Endothelial cell of umbilical vein (primary cell): Measurements from ENCODE around the gene ARHGAP15. TPM values are rescaled to one million over a fixed set of nuclear protein-coding genes. Genes with fewer than 3 reads are reported as not detected.

Experiments used
- BruUV-seq: library from RNA; stranded (reverse); fragments of 400-500 nt; replicated peaks from 2 replicates; lab custom pipeline; 2021; lab: Mats Ljungman, UMichigan
- CTCF ChIA-PET: fragments of 300-600, 350-600 bp; sonication (Branson Sonifier 250); formaldehyde crosslinking; loops from one replicate; lab custom pipeline; 2021; ENCODE audit warnings: antibody characterized with exemption, inconsistent platforms; lab: Charles Lee
- POLR2A ChIA-PET: fragments of 300-600, 350-600 bp; sonication (Branson Sonifier 250); formaldehyde crosslinking; loops from one replicate; lab custom pipeline; 2021; ENCODE audit warnings: antibody characterized with exemption, inconsistent platforms; lab: Charles Lee
- DNase-seq: peaks from one replicate; pipeline ENCODE4 v3.0.0-alpha.2; 2011; ENCODE audit warnings: low read depth, low spot score
- FAIRE-seq: peaks from 2 replicates; lab custom pipeline; 2011; peaks lifted over from hg19 to GRCh38; lab: Jason Lieb, UNC
- H2AFZ ChIP-seq: 2 replicates; pipeline ENCODE4 v1.6.0; 2012; ENCODE audit warnings: low read depth, low read length, control low read depth, inconsistent platforms
- H3K27ac ChIP-seq: 2 replicates; pipeline ENCODE4 v1.5.1; 2011; ENCODE audit warnings: low read depth, mild to moderate bottlenecking, control low read depth, low read length, moderate library complexity; ENCODE audit not compliant: insufficient read depth
- H3K27me3 ChIP-seq, 2 experiments: 2 replicates each; pipeline versions ENCODE4 v1.6.0 to v1.6.1; 2011; ENCODE audit warnings: low read length in 2 of 2, mixed read lengths in 1 of 2; ENCODE audit not compliant: control insufficient read depth in 2 of 2, insufficient read depth in 2 of 2
- H3K36me3 ChIP-seq, 2 experiments: 2 replicates in 1 of 2; 3 replicates in 1 of 2; pipeline ENCODE4 v1.5.1; 2011; ENCODE audit warnings: low read length in 2 of 2, mild to moderate bottlenecking in 1 of 2, moderate library complexity in 1 of 2; ENCODE audit not compliant: control insufficient read depth in 2 of 2, insufficient read depth in 2 of 2; ENCODE audit errors: extremely low read depth in 1 of 2
- H3K4me1 ChIP-seq: 3 replicates; pipeline ENCODE4 v1.5.1; 2011; ENCODE audit warnings: mild to moderate bottlenecking, low read length; ENCODE audit not compliant: control insufficient read depth, insufficient read depth; ENCODE audit errors: extremely low read depth
- H3K4me2 ChIP-seq: 2 replicates; pipeline ENCODE4 v1.6.1; 2011; ENCODE audit warnings: low read length, control low read depth, mixed read lengths; ENCODE audit not compliant: insufficient read depth
- H3K4me3 ChIP-seq, 3 experiments: fragments of 200-600 bp in 1 of 3; sonication (generic), shearing (Covaris generic) in 1 of 3; replicated peaks in 1 of 3; 2 replicates each; pipeline ENCODE4 v1.5.1; 2011 to 2016; ENCODE audit warnings: control low read depth in 3 of 3, low read length in 3 of 3, mild to moderate bottlenecking in 2 of 3, inconsistent platforms in 1 of 3, low read depth in 1 of 3, moderate library complexity in 1 of 3; ENCODE audit not compliant: insufficient read depth in 1 of 3
- H3K79me2 ChIP-seq: 2 replicates; pipeline ENCODE4 v1.6.0; 2012; ENCODE audit warnings: low read length, inconsistent platforms; ENCODE audit not compliant: control insufficient read depth, insufficient read depth
- H3K9ac ChIP-seq: replicated peaks from 2 replicates; pipeline ENCODE3; 2011; ENCODE audit warnings: low read length, control low read depth; ENCODE audit not compliant: insufficient read depth; ENCODE audit errors: extremely low read depth
- H3K9me1 ChIP-seq: replicated peaks from 3 replicates; pipeline ENCODE4 v1.6.0; 2011; ENCODE audit warnings: mild to moderate bottlenecking, low read length; ENCODE audit not compliant: control insufficient read depth, insufficient read depth; ENCODE audit errors: extremely low read depth
- H3K9me3 ChIP-seq: replicated peaks from 2 replicates; pipeline ENCODE4 v1.5.1; 2012; ENCODE audit warnings: low read length, inconsistent platforms; ENCODE audit not compliant: control insufficient read depth, insufficient read depth
- H4K20me1 ChIP-seq: replicated peaks from 2 replicates; pipeline ENCODE3; 2011; ENCODE audit warnings: mild to moderate bottlenecking, low read length; ENCODE audit not compliant: control insufficient read depth, insufficient read depth; ENCODE audit errors: extremely low read depth
- CTCF ChIP-seq, 2 donors: IDR thresholded peaks; 1 replicate in 1 of 2; 2 replicates in 1 of 2; pipeline ENCODE4 v1.5.1; 2011; ENCODE audit warnings: low read length in 2 of 2, mild to moderate bottlenecking in 2 of 2, moderate library complexity in 2 of 2, control low read depth in 1 of 2, inconsistent platforms in 1 of 2, low read depth in 1 of 2; ENCODE audit not compliant: insufficient read depth in 1 of 2; ENCODE audit errors: extremely low read depth in 1 of 2
- EZH2 ChIP-seq: IDR thresholded peaks from 2 replicates; pipeline ENCODE4 v1.6.1; 2012; ENCODE audit warnings: borderline replicate concordance, low read depth, mild to moderate bottlenecking, moderate library complexity, low read length, inconsistent platforms; ENCODE audit not compliant: severe bottlenecking
- FOS ChIP-seq: IDR thresholded peaks from 2 replicates; pipeline ENCODE4 v1.6.1; 2011; ENCODE audit warnings: mild to moderate bottlenecking, low read length, moderate library complexity, borderline replicate concordance; ENCODE audit not compliant: insufficient read depth
- GATA2 ChIP-seq: IDR thresholded peaks from 2 replicates; pipeline ENCODE4 v1.7.0; 2011; ENCODE audit warnings: low read depth, mild to moderate bottlenecking, moderate library complexity, mixed read lengths, low read length; ENCODE audit not compliant: insufficient read length, insufficient read depth
- JUN ChIP-seq: IDR thresholded peaks from 2 replicates; pipeline ENCODE4 v1.6.1; 2011; ENCODE audit warnings: borderline replicate concordance, low read depth; ENCODE audit not compliant: insufficient read length, insufficient read depth
- MAX ChIP-seq: IDR thresholded peaks from 2 replicates; pipeline ENCODE4 v1.6.1; 2011; ENCODE audit not compliant: insufficient read depth, insufficient read length
- MYC ChIP-seq: IDR thresholded peaks from one replicate; pipeline ENCODE4 v1.6.1; 2011; ENCODE audit warnings: mild to moderate bottlenecking, low read depth, low read length
- POLR2A ChIP-seq: IDR thresholded peaks from 2 replicates; pipeline ENCODE4 v1.6.1; 2012; ENCODE audit warnings: low read depth, mild to moderate bottlenecking, control low read depth, low read length
- POLR2AphosphoS5 ChIP-seq: IDR thresholded peaks from 2 replicates; pipeline ENCODE4 v1.6.1; 2012; ENCODE audit warnings: low read depth, mild to moderate bottlenecking, control low read depth, low read length, moderate library complexity; ENCODE audit not compliant: insufficient read depth
- dilution Hi-C: fragments of 300-500 bp; cut with MboI; formaldehyde crosslinking; loops from one replicate; pipeline ENCODE4 v1.15.0; 2019; ENCODE audit warnings: low sequenced_read_pairs; ENCODE audit not compliant: extremely low pct_ligation_motif_present
- intact Hi-C: fragments of 100-400 bp; cut with micrococcal nuclease; formaldehyde crosslinking; loops from one replicate; pipeline ENCODE4 v1.10.0; 2022
- polyA plus RNA-seq, 4 experiments: library from polyadenylated mRNA; depleted of rRNA in 3 of 4; stranded (reverse) in 3 of 4; unstranded in 1 of 4; fragments of >200 nt; gene quantifications; 2 replicates each; pipeline versions ENCODE4 v1.2.1 to v1.2.3, GENCODE V29; 2011 to 2012; ENCODE audit warnings: missing spikeins in 1 of 4
- total RNA-seq: library from RNA; stranded (reverse); gene quantifications from 2 replicates; pipeline ENCODE4 v1.2.3, GENCODE V29; 2021

ARHGAP15 gene
- total and polyA plus RNA-seq, 2 donors (not counting 3 experiments of a cell fraction or from before 2014, with no cell fraction given): not detected

DNA sequence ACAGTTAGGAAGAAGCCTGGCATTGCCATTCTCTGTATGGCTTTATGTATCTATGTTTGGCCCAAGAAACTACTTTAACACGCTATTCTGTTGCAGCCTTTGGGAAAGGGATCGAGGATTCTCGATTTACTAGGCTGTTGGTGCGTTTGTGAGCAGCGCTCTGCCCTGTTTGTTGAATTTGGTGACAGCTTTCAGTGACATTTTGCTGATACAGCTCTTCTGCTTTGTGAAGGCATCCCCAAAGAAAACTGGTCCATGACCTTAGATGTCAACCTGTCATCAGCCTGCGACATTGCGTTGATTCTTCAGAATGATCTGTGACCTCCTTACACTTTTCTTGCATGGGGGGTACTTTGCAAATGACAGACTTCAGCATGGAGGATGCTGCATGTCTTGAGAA is 431.5 kb downstream of the ARHGAP15 start:
- Histone ChIP-seq H3K4me3 (no peak overlapping the region), H3K4me2 (no peak overlapping the region), H3K4me1 (no peaks in the 10 kb centered on the region), H3K27ac (no peak overlapping the region), H2AFZ (no peak overlapping the region), H4K20me1 (no peaks in the 10 kb centered on the region), H3K9ac (no peak overlapping the region), H3K9me3 (no peaks in the 10 kb centered on the region), H3K9me1 (no peaks in the 10 kb centered on the region), H3K36me3 (no peaks in the 10 kb centered on the region), H3K79me2 (no peaks in the 10 kb centered on the region), H3K27me3 (no peaks in the 10 kb centered on the region)
- no TSS peak for BruUV-seq
- intact Hi-C loops (no loop called here), dilution Hi-C loops (no loop called here)
- DNase-seq (no peak), FAIRE-seq (no peak)
- CTCF ChIA-PET: interaction anchor here (1.2 kb wide), 1 partner anchor 16 kb away, joined by 3 read pairs; no protein-coding TSS in a partner anchor
- no peak for TF ChIP-seq CTCF (IDR thresholded peaks at IDR 0.05; ENCODE audit: extremely low read depth in 1 of 2, insufficient read depth in 1 of 2, low read depth in 1 of 2, low read length in 2 of 2)
- TF ChIP-seq JUN: no peak
- TF ChIP-seq MAX: no peak
- TF ChIP-seq FOS: no peak
- no peak for TF ChIP-seq POLR2AphosphoS5
- TF ChIP-seq GATA2: no peak
- no peak for TF ChIP-seq POLR2A
- TF ChIP-seq MYC: no peak
- TF ChIP-seq EZH2: no peak
- POLR2A ChIA-PET: no interaction called here
